ENCODE results near the gene ZNF66. TPM values are rescaled to one million over a fixed set of nuclear protein-coding genes. Genes with fewer than 3 reads are reported as not detected.
A peak's percentile ranks its signal among the peaks of the same experiment; 100 is the strongest.
"Not testable (repeated sequence)": the region's sequence is repeated elsewhere in the genome, so short reads cannot be mapped to it uniquely, and the experiment has no call there.

ZNF66 gene
- total RNA-seq (0.77 and 1.5 TPM in 2 replicates), polyA plus RNA-seq (1.1 and 1.3 TPM in 2 replicates), polyA minus RNA-seq (ENCODE audit: low replicate concordance) (not detected in 2 replicates)
- polyA plus RNA-seq (2012), result 0.52 and 0.70 TPM in 2 replicates

- TF ChIP-seq EZH2 (IDR thresholded peaks at IDR 0.05; ENCODE audit: low read length, missing control alignments) (no peak), CTCF (conservative IDR thresholded peaks at IDR 0.05 in 1 of 2, IDR thresholded peaks at IDR 0.05 in 1 of 2; ENCODE audit: low read depth in 1 of 2, low read length in 2 of 2) (no peak)
- DNase-seq (ENCODE audit: low read depth in 2 of 2), result peak; percentile 94 to 97
- peak within 1 kb of the TSS; percentile 85 for H3K4me2 ChIP-seq (ENCODE audit: extremely low read depth, insufficient read depth, low read length)
These were observed at the start of gene ZNF66 for GRCh38 chr19:20776083-20777076. Gene ZNF66 (plus strand): TSS chr19:20776304. CDS start chr19:20776448, 144 bp downstream.

GRCh38 chr19:20750169-20750568, 25.9 kb upstream of the ZNF66 start:
- not testable (repeated sequence) for H3K27ac ChIP-seq (ENCODE audit: insufficient read depth, low read length); DNase-seq (ENCODE audit: low read depth in 2 of 2); H3K4me1 ChIP-seq (ENCODE audit: control insufficient read depth, extremely low read depth, insufficient read depth, low read length); H3K9ac ChIP-seq (ENCODE audit: insufficient read depth, low read length); H3K9me3 ChIP-seq (ENCODE audit: control insufficient read depth, insufficient read depth, low read depth, low read length); H2AFZ ChIP-seq (ENCODE audit: low read length); H3K79me2 ChIP-seq (ENCODE audit: control insufficient read depth, insufficient read depth, low read length); H3K27me3 ChIP-seq (ENCODE audit: control insufficient read depth, insufficient read depth, low read length); H4K20me1 ChIP-seq (ENCODE audit: control insufficient read depth, extremely low read depth, insufficient read depth, low read length); H3K4me2 ChIP-seq (ENCODE audit: extremely low read depth, insufficient read depth, low read length); H3K36me3 ChIP-seq (ENCODE audit: control insufficient read depth, insufficient read depth, low read length); H3K4me3 ChIP-seq (replicated peaks in 1 of 4; ENCODE audit: control extremely low read depth in 1 of 4, insufficient read depth in 1 of 4, low read depth in 3 of 4, low read length in 4 of 4)

More at GRCh38 chr19:20776083-20777076, at the start of gene ZNF66:
- Histone ChIP-seq H3K36me3 (ENCODE audit: control insufficient read depth, insufficient read depth, low read length) (no peaks in the 10 kb centered on the region), H4K20me1 (ENCODE audit: control insufficient read depth, extremely low read depth, insufficient read depth, low read length) (no peaks in the 10 kb centered on the region), H3K79me2 (ENCODE audit: control insufficient read depth, insufficient read depth, low read length) (no peaks in the 10 kb centered on the region), H3K9me3 (ENCODE audit: control insufficient read depth, insufficient read depth, low read depth, low read length) (no peaks in the 10 kb centered on the region), H3K27me3 (ENCODE audit: control insufficient read depth, insufficient read depth, low read length) (no peaks in the 10 kb centered on the region), H3K4me1 (ENCODE audit: control insufficient read depth, extremely low read depth, insufficient read depth, low read length) (no peaks in the 10 kb centered on the region), H2AFZ (ENCODE audit: low read length) (peak within 1 kb of the TSS; percentile 97), H3K9ac (ENCODE audit: insufficient read depth, low read length) (peak within 1 kb of the TSS; percentile 75), H3K27ac (ENCODE audit: insufficient read depth, low read length) (peak within 1 kb of the TSS; percentile 77), H3K4me3 (replicated peaks in 1 of 4; ENCODE audit: control extremely low read depth in 1 of 4, insufficient read depth in 1 of 4, low read depth in 3 of 4, low read length in 4 of 4) (peak within 1 kb of the TSS; percentile 83 to 93 (median 88))

GRCh38 chr19:20752291-20752690, 23.8 kb upstream of the ZNF66 start:
- H3K36me3 ChIP-seq (ENCODE audit: control insufficient read depth, insufficient read depth, low read length); H3K4me2 ChIP-seq (ENCODE audit: extremely low read depth, insufficient read depth, low read length); H3K27ac ChIP-seq (ENCODE audit: insufficient read depth, low read length); H3K4me3 ChIP-seq (replicated peaks in 1 of 4; ENCODE audit: control extremely low read depth in 1 of 4, insufficient read depth in 1 of 4, low read depth in 3 of 4, low read length in 4 of 4); H3K4me1 ChIP-seq (ENCODE audit: control insufficient read depth, extremely low read depth, insufficient read depth, low read length); H3K9ac ChIP-seq (ENCODE audit: insufficient read depth, low read length); H3K9me3 ChIP-seq (ENCODE audit: control insufficient read depth, insufficient read depth, low read depth, low read length); H3K79me2 ChIP-seq (ENCODE audit: control insufficient read depth, insufficient read depth, low read length); H2AFZ ChIP-seq (ENCODE audit: low read length); H3K27me3 ChIP-seq (ENCODE audit: control insufficient read depth, insufficient read depth, low read length); H4K20me1 ChIP-seq (ENCODE audit: control insufficient read depth, extremely low read depth, insufficient read depth, low read length); DNase-seq (ENCODE audit: low read depth in 2 of 2): not testable (repeated sequence)

- not testable (repeated sequence) for H3K4me1 ChIP-seq (ENCODE audit: control insufficient read depth, extremely low read depth, insufficient read depth, low read length); H3K4me2 ChIP-seq (ENCODE audit: extremely low read depth, insufficient read depth, low read length); H3K9me3 ChIP-seq (ENCODE audit: control insufficient read depth, insufficient read depth, low read depth, low read length); H3K27me3 ChIP-seq (ENCODE audit: control insufficient read depth, insufficient read depth, low read length); DNase-seq (ENCODE audit: low read depth in 2 of 2); H3K36me3 ChIP-seq (ENCODE audit: control insufficient read depth, insufficient read depth, low read length); H3K4me3 ChIP-seq (replicated peaks in 1 of 4; ENCODE audit: control extremely low read depth in 1 of 4, insufficient read depth in 1 of 4, low read depth in 3 of 4, low read length in 4 of 4); H4K20me1 ChIP-seq (ENCODE audit: control insufficient read depth, extremely low read depth, insufficient read depth, low read length); H3K79me2 ChIP-seq (ENCODE audit: control insufficient read depth, insufficient read depth, low read length); H3K27ac ChIP-seq (ENCODE audit: insufficient read depth, low read length); H3K9ac ChIP-seq (ENCODE audit: insufficient read depth, low read length); H2AFZ ChIP-seq (ENCODE audit: low read length)
These were observed 6.8 kb upstream of the ZNF66 start for GRCh38 chr19:20769225-20769736.
